Measurements from ENCODE around the gene TEX19. TPM values are rescaled to one million over a fixed set of nuclear protein-coding genes. Genes with fewer than 3 reads are reported as not detected.

Gene TEX19
- total and polyA plus RNA-seq, 10 of the 15 experiments (the other 5 are each of a cell fraction or from before 2014, with no cell fraction given), result 0.03 to 0.32 (median 0.13) TPM; not detected in 3

DNA sequence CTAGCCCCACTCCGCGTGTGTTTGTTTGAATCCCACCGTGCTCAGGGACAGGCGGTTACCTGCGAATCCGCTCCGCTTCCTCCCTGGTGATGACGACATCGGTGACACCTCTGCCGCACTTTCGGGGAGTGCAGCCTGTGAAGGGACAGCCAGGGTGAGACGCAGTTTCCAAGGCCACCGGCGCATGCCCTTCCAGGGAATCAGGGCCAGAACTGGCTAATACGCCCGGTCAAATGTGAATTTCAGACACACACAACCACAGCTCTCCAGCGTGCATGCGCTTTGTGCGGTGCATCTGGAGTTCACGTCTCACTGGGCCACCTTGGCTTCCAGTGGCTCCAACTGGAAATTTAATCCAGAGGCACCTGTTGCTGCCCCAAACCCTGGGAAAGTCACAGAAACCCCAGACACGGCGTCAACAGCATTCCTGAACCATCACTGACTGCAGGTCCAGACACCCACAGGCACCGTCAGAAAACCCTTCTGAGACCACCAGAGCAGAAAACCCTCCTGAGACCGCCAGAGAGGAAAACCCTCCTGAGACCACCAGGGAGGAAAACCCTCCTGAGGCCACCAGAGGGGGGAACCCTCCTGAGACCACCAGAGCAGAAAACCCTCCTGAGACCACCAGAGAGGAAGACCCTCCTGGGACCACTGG, 52.5 kb downstream of the TEX19 start:
- no peak for FAIRE-seq
- H3K27ac ChIP-seq (ENCODE audit: control insufficient read depth, insufficient read depth), result no peak overlapping the region

More for the DNA sequence above, 52.5 kb downstream of the TEX19 start:
- no peak for ATAC-seq
- DNase-seq (ENCODE audit: low read depth, low spot score), result no peak
- no peak overlapping the region for H2AFZ ChIP-seq (ENCODE audit: control insufficient read depth, low read depth, low read length)
- in situ Hi-C loops (cut with MboI) (no loop called here), intact Hi-C loops (cut with micrococcal nuclease; ENCODE audit: unreplicated experiment) (loop anchor here (5.0 kb wide), 1 partner anchor 179 kb away; no protein-coding TSS in a partner anchor)
- no peak overlapping the region for H3K4me2 ChIP-seq (ENCODE audit: control insufficient read depth, insufficient read depth)
- H3K79me2 ChIP-seq (ENCODE audit: control insufficient read depth, insufficient read depth, low read length), result no peaks in the 10 kb centered on the region
- POLR2A ChIA-PET, result no interaction called here
- H3K9ac ChIP-seq (ENCODE audit: control insufficient read depth, insufficient read depth, low read length), result no peak overlapping the region
- no peaks in the 10 kb centered on the region; a peak in 1 of 4 replicates for H3K36me3 ChIP-seq (ENCODE audit: control insufficient read depth in 2 of 2, insufficient read depth in 2 of 2, low read length in 1 of 2)
- H4K20me1 ChIP-seq (ENCODE audit: control insufficient read depth, insufficient read depth), result peaks cover 5% of the 10 kb centered on the region
- no peaks in the 10 kb centered on the region for H3K4me1 ChIP-seq (ENCODE audit: control insufficient read depth, insufficient read depth, low read length)
- SMC1A ChIA-PET (ENCODE audit: uncharacterized antibody, unreplicated experiment), result interaction anchor here (0.7 to 1.0 kb wide), 2 partner anchors 54 to 61 kb away, joined by 3 read pairs; no protein-coding TSS in a partner anchor
- TF ChIP-seq, protein P1, sequence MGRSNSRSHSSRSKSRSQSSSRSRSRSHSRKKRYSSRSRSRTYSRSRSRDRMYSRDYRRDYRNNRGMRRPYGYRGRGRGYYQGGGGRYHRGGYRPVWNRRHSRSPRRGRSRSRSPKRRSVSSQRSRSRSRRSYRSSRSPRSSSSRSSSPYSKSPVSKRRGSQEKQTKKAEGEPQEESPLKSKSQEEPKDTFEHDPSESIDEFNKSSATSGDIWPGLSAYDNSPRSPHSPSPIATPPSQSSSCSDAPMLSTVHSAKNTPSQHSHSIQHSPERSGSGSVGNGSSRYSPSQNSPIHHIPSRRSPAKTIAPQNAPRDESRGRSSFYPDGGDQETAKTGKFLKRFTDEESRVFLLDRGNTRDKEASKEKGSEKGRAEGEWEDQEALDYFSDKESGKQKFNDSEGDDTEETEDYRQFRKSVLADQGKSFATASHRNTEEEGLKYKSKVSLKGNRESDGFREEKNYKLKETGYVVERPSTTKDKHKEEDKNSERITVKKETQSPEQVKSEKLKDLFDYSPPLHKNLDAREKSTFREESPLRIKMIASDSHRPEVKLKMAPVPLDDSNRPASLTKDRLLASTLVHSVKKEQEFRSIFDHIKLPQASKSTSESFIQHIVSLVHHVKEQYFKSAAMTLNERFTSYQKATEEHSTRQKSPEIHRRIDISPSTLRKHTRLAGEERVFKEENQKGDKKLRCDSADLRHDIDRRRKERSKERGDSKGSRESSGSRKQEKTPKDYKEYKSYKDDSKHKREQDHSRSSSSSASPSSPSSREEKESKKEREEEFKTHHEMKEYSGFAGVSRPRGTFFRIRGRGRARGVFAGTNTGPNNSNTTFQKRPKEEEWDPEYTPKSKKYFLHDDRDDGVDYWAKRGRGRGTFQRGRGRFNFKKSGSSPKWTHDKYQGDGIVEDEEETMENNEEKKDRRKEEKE (IDR thresholded peaks at IDR 0.05), result no peak
- TF ChIP-seq PAX8 (IDR thresholded peaks at IDR 0.05), result no peak
- no peak for TF ChIP-seq WRNIP1 (IDR thresholded peaks at IDR 0.05; ENCODE audit: borderline replicate concordance, low read depth, low read length)
- TF ChIP-seq BHLHE40 (IDR thresholded peaks at IDR 0.05; ENCODE audit: borderline replicate concordance in 1 of 2, low read depth in 2 of 2, low read length in 1 of 2), result no peak
- TF ChIP-seq, protein P2, sequence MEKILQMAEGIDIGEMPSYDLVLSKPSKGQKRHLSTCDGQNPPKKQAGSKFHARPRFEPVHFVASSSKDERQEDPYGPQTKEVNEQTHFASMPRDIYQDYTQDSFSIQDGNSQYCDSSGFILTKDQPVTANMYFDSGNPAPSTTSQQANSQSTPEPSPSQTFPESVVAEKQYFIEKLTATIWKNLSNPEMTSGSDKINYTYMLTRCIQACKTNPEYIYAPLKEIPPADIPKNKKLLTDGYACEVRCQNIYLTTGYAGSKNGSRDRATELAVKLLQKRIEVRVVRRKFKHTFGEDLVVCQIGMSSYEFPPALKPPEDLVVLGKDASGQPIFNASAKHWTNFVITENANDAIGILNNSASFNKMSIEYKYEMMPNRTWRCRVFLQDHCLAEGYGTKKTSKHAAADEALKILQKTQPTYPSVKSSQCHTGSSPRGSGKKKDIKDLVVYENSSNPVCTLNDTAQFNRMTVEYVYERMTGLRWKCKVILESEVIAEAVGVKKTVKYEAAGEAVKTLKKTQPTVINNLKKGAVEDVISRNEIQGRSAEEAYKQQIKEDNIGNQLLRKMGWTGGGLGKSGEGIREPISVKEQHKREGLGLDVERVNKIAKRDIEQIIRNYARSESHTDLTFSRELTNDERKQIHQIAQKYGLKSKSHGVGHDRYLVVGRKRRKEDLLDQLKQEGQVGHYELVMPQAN (conservative IDR thresholded peaks at IDR 0.05), result no peak
- TF ChIP-seq RELB (IDR thresholded peaks at IDR 0.05; ENCODE audit: low read depth), result no peak
- no peak for TF ChIP-seq DPF2 (IDR thresholded peaks at IDR 0.05)
- TF ChIP-seq CREM (IDR thresholded peaks at IDR 0.05; ENCODE audit: low read depth), result no peak
- no peak for TF ChIP-seq NFIC (IDR thresholded peaks at IDR 0.05; ENCODE audit: low read depth, low read length)
- TF ChIP-seq ZSCAN29 (IDR thresholded peaks at IDR 0.05), result no peak
- TF ChIP-seq, protein P3, sequence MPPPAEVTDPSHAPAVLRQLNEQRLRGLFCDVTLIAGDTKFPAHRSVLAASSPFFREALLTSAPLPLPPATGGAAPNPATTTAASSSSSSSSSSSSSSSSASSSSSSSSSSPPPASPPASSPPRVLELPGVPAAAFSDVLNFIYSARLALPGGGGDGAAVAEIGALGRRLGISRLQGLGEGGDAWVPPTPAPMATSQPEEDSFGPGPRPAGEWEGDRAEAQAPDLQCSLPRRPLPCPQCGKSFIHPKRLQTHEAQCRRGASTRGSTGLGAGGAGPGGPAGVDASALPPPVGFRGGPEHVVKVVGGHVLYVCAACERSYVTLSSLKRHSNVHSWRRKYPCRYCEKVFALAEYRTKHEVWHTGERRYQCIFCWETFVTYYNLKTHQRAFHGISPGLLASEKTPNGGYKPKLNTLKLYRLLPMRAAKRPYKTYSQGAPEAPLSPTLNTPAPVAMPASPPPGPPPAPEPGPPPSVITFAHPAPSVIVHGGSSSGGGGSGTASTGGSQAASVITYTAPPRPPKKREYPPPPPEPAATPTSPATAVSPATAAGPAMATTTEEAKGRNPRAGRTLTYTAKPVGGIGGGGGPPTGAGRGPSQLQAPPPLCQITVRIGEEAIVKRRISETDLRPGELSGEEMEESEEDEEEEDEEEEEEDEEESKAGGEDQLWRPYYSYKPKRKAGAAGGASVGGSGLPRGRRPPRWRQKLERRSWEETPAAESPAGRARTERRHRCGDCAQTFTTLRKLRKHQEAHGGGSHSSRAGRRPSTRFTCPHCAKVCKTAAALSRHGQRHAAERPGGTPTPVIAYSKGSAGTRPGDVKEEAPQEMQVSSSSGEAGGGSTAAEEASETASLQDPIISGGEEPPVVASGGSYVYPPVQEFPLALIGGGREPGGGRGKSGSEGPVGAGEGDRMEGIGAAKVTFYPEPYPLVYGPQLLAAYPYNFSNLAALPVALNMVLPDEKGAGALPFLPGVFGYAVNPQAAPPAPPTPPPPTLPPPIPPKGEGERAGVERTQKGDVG (CRISPR knock-in tag; IDR thresholded peaks at IDR 0.05), result no peak
- TF ChIP-seq, protein P4, sequence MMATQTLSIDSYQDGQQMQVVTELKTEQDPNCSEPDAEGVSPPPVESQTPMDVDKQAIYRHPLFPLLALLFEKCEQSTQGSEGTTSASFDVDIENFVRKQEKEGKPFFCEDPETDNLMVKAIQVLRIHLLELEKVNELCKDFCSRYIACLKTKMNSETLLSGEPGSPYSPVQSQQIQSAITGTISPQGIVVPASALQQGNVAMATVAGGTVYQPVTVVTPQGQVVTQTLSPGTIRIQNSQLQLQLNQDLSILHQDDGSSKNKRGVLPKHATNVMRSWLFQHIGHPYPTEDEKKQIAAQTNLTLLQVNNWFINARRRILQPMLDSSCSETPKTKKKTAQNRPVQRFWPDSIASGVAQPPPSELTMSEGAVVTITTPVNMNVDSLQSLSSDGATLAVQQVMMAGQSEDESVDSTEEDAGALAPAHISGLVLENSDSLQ (IDR thresholded peaks at IDR 0.05), result no peak
- no peaks in the 10 kb centered on the region for H3K9me3 ChIP-seq (replicated peaks; ENCODE audit: control insufficient read depth, insufficient read depth, low read length)
- WGBS (ENCODE audit: insufficient coverage, insufficient replicate concordance, low lambda C conversion rate, missing lambda C conversion rate), result 92% methylated on average over 24 of the region's 24 CpGs
- H3K4me3 ChIP-seq, result no peak overlapping the region
- H3K27me3 ChIP-seq (replicated peaks in 1 of 2; ENCODE audit: control insufficient read depth in 2 of 2, insufficient read depth in 2 of 2, low read length in 1 of 2), result no peaks in the 10 kb centered on the region
- no TSS peak for BruUV-seq (replicated peaks)
- CTCF ChIA-PET, result interaction anchor here (1.5 to 4.1 kb wide), 3 partner anchors 10 to 61 kb away, joined by 3 to 22 read pairs (median 15); no protein-coding TSS in a partner anchor
- RAD21 ChIA-PET (ENCODE audit: unreplicated experiment), result no interaction called here
